Kasumi-1 (cell line): ENCODE data around the gene TRPC1.
"Not testable (repeated sequence)": the region's sequence is repeated elsewhere in the genome, so short reads cannot be mapped to it uniquely, and the experiment has no call there.

Experiments used
- DNase-seq, 2 experiments: peaks; one replicate each; lab custom pipeline; 2025; lab: John Stamatoyannopoulos, UW

The TRPC1 gene

DNA sequence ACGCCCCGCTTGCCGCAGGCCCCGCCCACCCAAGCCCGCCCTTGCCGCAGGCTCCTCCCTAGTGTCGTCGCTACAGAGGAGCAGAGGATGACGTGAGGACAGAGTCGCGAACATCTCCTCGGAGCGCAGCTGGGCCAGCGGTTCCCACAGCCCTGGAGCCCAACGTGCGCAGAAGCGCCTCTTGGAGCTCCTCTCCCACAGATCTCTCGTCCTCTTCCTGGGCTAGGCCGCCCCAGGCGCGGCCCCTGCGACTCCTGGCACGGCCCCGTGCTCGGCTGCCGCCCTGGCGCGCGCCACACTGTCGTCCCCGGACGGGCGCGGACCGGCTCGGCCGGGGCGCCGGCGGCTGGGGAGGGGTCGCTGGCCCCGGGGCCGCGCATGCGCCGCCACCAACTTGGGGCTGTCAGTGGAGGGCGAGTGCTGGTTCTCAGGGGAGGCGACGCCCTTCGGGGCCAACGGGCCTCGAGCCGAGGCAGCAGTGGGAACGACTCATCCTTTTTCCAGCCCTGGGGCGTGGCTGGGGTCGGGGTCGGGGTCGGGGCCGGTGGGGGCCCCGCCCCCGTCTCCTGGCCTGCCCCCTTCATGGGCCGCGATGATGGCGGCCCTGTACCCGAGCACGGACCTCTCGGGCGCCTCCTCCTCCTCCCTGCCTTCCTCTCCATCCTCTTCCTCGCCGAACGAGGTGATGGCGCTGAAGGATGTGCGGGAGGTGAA, at the start of gene TRPC1:
TRPC1 (plus strand) TSS at position 67 of the 714 bp plus-strand sequence; CDS start at position 593, 526 bp downstream.
- peak; percentile 71 to 76 for DNase-seq

DNA sequence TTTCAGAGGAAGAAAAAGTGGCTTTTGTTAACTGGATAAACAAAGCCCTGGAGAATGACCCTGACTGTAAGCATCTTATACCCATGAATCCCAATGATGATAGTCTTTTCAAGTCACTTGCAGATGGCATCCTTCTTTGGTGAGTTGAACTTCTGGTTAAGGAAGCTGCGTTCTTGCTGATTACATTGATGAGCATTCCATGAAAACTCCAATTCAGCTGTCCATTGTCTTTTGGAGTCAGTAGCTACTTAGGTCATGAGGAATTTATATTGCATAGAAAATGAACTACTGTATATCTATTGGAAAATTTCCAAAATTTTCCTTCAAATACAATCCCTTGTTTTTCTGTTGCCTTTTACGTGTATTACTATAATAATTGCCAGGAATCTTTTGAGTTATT, 47.7 kb upstream of the TRPC1 start:
- DNase-seq: no peak

DNA sequence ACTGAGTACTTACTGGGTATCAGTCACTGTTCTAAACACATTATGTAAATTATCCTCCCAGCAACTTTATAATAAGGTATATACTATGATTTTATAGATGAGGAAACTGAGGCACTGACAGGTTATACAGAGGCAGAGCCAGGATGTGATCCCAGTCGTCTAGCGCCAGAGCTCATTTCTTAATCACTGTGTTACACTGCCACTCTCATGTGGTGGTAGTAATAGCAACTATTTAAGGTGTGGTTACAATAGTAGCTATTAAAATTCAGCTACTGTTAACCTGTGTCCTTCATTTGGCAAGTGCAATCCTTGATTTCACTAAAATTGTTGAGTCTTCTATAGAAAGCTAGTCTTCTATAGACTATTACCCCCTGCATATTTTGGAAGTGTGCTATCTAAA, 43.1 kb upstream of the TRPC1 start:
- no peak for DNase-seq

DNA sequence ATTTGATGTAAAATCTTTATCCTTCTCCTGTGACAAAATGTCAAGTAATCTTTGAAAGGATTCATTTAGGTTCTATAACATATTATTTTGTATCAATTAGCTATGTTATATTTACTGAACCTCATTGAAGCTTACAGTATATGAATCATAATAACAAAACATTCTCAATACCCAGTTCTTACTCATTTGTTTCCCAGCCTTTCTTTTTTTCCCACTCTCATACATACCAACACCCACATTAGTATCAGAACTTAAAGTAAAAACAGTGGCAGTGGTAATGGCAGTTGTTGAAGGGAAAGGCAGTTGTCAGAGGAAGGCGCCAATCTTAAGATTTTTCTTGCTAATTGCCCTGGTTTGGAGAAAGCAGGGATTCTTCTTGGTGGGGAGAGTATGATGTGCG, 33.2 kb upstream of the TRPC1 start:
- DNase-seq: no peak

DNA sequence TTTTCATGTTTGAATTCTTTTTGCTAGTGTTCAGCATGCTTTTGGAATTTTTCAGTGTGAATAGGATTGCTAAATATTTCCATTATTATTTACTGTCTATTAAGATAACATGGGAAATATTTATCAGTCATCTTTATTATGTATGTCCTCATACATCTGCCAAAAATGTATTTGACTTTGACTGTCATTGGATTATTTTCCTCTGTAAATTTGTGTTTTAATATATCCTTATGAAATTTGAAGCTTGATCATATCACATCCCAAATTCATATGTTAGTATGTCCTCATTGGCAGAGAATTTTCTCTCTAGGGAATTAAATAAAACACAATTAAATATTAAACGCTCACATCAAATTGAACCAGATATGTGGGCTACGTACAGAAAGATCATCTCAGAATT, 32.3 kb upstream of the TRPC1 start:
- DNase-seq: no peak

DNA sequence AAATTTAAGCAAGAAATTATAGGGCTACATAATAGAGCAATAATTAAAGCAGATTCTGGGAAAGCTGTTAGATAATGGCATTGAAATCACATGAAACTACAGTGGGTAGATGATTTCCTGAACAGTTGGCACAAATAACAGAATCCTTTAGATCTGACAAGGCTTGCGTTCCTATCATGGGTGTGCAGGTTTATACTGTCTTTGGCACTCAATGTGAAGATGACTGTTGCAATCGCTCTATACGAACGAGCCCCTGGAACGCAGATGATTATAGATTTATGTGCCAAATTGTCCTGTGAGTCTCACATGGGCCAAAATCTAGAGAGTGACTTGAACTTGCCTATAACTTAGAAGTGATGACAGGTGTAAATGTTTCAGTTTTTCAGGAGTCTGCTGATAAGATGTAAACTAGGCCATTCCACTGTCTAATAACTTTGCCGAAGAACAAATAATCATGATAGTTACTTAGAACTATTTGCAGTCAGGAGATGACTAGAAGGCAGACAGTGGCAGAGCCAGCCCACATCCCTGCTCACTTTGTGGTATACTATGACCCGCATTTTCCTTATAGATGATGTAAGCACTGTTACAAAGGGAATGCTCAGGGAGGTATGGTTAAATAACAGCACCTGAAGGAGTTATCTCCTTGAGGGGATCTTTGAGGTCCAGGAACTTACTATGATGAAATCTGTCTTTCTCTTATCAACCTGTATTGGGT, 30.5 kb upstream of the TRPC1 start:
- no peak for DNase-seq

DNA sequence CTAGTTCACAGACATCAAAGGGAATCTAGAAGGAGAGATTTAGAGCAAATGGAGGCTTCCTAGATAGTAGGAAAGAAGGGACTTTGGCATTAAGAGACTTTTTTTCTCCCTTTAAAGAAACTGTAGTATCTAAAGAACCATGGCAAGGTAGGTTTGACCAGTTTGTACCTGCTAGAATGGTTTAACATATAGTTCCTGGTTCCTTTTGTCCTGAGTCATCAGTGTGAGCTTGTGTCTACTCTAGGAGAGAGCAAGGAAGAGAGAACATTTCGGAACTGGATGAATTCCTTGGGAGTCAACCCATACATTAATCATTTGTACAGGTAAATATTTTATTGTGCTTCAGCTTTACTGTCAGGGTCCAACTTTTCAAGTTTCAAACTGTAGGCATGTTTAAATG, 29.6 kb upstream of the TRPC1 start:
- no peak for DNase-seq

DNA sequence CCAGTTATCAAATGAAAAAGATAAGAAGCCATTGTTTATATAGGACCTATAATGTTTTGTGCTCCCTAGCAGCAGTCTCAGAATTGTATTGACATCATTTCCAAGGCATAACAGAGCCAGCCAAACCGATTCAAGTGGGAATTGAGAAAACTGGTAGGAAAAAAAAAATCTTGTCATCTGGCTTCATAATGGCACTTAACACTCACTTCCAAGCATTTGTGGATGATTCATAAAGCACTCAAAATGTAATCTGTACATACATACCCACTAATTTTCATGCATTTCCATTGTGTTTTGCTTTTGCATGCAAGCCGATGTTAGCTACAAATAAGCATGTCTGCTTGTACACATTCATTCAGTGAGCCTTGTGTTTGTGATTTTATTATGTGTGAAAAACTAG, 18.6 kb upstream of the TRPC1 start:
- no peak for DNase-seq

DNA sequence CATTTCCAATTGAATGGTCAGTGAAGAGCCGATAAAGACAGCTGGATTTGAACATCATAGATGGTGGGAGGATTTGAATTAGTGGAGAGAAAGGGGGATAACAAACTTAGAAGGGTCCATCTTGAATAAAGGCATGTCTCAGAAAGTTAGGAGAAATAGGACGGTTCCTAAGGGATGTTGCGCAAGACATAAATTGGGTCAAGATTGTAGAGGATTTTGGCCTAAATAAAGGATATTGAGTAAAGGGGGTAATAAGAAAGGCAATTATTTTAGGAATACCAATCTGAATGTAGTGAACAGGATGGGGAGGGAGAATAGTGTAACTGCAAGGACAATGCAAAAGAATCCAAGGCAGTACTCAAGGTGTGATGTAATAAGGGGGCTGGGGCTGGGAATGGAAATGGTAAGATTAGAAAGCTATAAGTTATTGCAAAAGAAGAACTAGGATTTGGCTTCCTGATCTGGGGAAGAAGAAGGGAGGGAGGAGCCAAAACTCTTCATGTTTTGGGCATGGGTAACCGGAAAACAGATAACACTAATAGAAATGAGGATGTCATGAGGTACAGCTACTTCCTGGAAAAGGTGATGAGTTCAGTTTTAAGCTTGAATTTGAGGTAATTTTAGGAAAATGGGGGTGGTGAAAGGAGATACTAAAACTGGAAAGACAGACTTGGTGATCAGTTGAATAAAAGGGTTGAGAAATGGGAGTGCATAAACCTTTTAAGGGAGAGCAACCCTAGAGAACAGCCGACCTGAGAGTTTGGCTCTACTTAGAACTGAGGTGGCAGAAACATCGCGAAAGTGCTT, 17.3 kb upstream of the TRPC1 start:
- DNase-seq: no peak

DNA sequence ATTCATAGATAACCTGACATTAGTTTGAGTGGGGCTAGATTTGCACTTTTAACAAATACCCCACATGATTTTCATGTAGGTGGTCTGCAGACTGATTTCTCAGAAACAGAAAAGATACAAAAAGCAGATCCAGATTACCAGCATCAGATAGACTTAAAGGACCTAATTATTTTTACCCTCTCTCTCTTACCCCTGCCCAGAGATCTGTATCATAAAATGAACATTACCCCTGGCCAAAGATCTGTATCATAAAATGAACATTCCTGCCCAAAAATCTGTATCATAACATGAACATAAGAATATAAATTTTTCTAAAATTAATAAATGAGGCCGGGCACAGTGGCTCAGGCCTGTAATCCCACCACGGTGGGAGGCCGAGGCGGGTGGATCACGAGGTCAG, 14.6 kb upstream of the TRPC1 start:
- no peak for DNase-seq

DNA sequence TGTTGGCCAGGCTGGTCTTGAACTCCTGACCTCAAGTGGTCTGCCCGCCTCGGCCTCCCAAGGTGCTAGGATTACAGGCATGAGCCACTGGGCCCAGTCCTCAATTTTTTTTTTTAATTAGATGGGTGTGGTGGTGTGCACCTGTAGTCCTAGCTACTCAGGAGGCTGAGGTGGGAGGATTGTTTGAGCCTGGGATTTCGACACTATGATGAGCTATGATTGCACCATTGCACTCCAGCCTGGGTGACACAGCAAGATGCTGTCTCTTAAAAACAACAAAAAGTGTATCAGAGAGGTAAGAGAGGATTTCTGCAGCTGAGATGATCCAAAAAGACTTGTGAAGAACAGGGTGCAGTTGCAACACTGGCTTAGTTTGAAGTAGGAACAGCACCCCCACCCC, 9.0 kb upstream of the TRPC1 start:
- DNase-seq: not testable (repeated sequence)

DNA sequence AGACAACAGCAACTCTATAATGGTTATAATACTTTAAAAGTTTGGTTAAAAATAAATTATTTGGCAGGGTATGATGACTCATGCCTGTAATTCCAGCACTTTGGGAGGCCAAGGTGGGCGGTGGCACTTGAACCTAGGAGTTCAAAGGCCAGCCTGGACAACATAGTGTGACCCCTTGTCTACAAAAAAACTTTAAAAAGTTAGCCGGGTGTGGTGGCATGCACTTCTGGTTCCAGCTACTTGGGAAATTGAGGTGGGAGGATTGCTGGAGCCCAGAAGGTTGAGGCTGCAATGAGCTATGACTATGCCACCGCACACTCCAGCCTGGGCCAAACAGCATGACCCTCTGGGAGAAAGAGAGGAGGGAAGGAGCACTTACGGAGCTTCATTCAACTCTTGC, 7.7 kb upstream of the TRPC1 start:
- DNase-seq: no peak

DNA sequence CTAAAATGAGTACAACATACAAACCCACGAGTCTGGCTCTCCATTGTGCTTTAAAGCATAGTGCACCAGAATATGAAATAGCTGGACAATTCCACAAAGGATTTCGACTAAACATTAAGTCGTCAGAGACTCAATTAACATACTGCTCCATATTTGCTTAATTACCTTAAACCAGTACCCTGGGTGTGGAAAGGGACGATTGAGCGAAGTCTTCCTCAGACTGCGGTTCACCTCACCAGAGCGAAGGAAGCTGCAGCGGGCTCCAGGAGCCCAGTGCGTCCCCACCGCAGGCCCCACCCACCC, 218 bp upstream of the TRPC1 start:
- DNase-seq: no peak

DNA sequence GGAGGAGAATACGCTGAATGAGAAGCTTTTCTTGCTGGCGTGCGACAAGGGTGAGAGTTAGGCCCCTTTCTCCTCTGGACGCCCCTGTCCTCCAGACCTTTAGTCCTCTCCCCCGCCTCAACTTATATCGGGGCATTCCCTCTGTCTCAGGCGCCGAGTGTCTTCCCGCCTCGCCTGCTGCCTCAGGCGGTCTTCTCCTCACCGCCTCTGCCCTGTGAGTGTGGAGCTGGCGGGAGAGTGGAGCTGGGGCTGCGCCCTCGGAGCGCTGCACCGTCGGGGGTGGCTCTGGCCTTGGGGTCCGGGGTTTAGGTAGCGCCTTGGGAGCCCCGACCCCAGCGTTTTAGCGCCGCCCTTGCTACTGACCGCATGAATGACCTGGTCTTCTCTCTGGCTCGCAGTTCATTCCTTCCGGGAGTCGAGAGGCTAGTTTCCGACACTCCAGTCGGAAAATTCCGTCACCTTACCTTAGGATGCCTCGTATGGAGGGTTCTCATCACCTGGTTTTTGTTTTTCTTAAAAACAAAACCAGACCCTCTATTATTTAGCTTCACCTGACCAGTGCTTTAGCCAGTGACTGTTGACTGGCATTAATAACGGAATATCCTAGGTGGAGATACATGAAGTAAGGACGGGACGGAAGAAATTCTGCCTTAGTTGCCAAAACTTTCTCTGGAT, 985 bp downstream of the TRPC1 start:
- no peak for DNase-seq

GRCh38 chr3:142725357-142725739, 1.5 kb downstream of the TRPC1 start:
- DNase-seq: no peak

DNA sequence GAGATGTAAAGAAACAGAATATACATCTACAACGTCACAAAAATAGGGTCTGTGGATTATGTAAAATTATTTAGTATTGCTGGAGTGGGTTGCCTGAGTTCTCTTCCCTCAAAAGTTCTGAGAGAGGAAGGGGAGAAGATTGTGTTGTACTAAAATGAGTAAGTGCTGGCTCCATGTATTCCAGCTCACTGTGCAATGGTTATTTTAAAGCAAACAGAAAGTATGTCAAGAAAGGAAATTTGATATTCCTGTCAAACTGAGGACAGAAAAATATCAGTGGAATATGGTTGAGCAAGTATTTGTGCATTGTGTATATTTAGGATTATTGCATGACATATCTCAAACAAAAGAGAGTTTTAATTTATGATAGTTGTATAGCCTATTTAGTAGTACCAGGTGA, 2.2 kb downstream of the TRPC1 start:
- no peak for DNase-seq

DNA sequence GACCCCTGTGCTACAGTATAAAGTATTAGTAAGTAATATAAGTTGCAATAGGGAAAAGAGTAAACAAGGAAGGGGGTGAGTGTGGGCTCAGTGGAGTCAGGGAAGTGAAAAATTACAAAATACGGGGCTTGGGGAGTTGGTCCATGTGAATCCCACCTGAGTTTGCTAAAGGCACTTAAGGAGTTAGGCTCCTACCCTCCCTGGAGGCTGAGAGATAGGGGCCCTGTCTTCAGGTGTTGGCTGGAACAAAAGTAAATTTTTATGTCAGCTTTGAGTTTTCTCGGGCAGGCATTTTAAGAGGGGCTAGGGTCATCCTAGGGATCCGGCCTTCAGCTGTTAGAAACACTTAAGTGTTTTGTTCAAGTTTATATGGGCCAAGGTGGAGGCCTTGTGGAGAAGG, 8.2 kb downstream of the TRPC1 start:
- no peak for DNase-seq

DNA sequence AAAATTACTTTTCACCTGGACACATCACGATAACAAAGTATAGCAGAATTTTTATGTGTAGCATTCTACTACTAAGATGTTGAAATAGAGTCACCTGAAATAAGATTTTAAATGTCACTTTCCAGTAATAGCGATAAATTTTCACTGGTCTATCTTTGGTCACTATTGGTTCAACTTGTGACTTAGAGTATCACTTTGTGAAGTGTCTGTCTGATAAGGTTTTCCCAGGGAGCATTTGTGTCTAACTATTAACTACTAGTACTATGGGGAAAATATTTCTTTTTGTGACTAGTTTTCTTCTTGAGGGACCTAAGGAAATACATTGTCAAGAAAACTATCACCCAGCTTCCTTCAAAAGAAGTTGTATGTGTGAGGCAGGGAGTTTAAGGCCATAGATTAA, 11.0 kb downstream of the TRPC1 start:
- no peak for DNase-seq

DNA sequence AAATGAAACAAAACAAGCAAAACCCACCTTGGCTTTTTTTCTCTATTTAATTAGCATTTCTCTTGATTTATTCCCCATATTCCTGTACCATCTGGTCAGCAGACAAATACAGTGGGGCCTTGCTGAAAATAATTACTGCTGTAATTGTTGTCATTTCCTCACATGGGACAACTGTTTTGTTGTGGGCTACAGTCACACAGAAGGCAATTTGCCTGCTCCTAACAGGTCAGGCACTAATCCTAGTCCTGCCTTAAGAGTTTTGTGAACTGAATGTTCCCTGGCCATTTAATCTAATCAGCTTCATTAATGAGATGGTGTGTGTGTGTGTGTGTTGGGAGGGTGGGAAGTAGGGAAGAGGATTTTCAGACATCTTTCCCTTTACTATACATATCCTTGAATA, 11.6 kb downstream of the TRPC1 start:
- no peak for DNase-seq

- DNase-seq: no peak
Observed at GRCh38 chr3:142738396-142738795, 14.6 kb downstream of the TRPC1 start.

DNA sequence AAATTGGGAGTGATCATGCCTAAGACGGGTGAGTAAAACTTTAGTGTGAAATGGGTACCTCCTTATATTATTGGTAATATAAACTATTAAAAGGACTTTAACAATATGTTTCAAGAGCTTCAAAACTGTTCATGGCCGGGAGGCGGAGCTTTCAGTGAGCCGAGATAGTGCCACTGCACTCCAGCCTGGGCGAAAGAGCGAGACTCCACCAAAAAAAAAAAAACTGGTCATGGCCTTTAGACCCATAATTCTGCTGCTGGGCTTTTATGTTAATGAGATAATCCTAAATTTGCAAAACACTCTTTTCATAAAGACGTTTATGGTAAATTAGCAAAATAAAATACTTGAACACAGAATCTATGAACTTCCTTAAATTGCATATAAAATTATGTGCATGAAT, 22.8 kb downstream of the TRPC1 start:
- DNase-seq: no peak

- DNase-seq: not testable (repeated sequence)
Observed at GRCh38 chr3:142750531-142750930, 26.7 kb downstream of the TRPC1 start.

DNA sequence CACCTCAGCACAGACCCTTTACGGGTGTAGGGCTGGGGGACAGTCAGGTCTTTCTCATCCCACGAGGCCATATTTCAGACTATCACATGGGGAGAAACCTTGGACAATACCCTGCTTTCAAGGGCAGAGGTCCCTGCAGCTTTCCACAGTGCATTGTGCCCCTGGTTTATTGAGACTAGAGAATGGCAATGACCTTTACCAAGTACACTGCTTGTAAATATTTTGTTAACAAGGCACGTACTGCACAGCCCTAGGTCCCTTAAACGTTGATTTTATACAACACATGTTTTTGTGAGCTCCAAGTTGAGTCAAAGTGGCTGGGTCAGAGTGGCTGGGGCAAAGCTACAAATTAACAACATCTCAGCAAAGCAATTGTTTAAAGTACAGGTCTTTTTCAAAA, 28.8 kb downstream of the TRPC1 start:
- DNase-seq: not testable (repeated sequence)
